ENCODE data around the gene CNTNAP1.

- no peak for TF ChIP-seq CTCF (IDR thresholded peaks at IDR 0.05; ENCODE audit: low read length)
- TF ChIP-seq EZH2 (optimal IDR thresholded peaks at IDR 0.05; ENCODE audit: low read depth, low read length): no peak
Observed at GRCh38 chr17:42709561-42709960, 27.2 kb downstream of the CNTNAP1 start.

Data from MM.1S (cell line).